NCI-H510A treated with DMSO at 0.1 percent for 48 hours (cell line): ENCODE measurements around the gene COL2A1.

Source experiments
- DNase-seq: peaks from one replicate; lab custom pipeline; 2025; lab: John Stamatoyannopoulos, UW

COL2A1 gene

GRCh38 chr12:48004053-48004941, at the start of gene COL2A1:
COL2A1 (minus strand) TSS chr12:48004476; CDS start chr12:48004321, 155 bp downstream.
- peak; percentile 58 for DNase-seq

- DNase-seq, result no peak
Measured at GRCh38 chr12:48053883-48054282, 49.6 kb upstream of the COL2A1 start.

GRCh38 chr12:48053122-48053521, 48.8 kb upstream of the COL2A1 start:
- no peak for DNase-seq

- no peak for DNase-seq
Measured at GRCh38 chr12:48051681-48052080, 47.4 kb upstream of the COL2A1 start.

GRCh38 chr12:48050174-48050573, 45.9 kb upstream of the COL2A1 start:
- no peak for DNase-seq

GRCh38 chr12:48045965-48046518, 41.8 kb upstream of the COL2A1 start:
- no peak for DNase-seq

GRCh38 chr12:48045061-48045846, 41.0 kb upstream of the COL2A1 start:
- DNase-seq, result no peak

GRCh38 chr12:48044396-48044795, 40.1 kb upstream of the COL2A1 start:
- DNase-seq, result no peak

GRCh38 chr12:48043771-48044170, 39.5 kb upstream of the COL2A1 start:
- no peak for DNase-seq

- DNase-seq, result no peak
Measured at GRCh38 chr12:48041591-48042423, 37.5 kb upstream of the COL2A1 start.

- no peak for DNase-seq
Measured at GRCh38 chr12:48040354-48040753, 36.1 kb upstream of the COL2A1 start.

GRCh38 chr12:48039151-48039550, 34.9 kb upstream of the COL2A1 start:
- DNase-seq, result no peak

GRCh38 chr12:48038085-48038484, 33.8 kb upstream of the COL2A1 start:
- DNase-seq, result no peak

GRCh38 chr12:48037267-48037915, 33.1 kb upstream of the COL2A1 start:
- DNase-seq, result no peak

- DNase-seq, result no peak
Measured at GRCh38 chr12:48036818-48037217, 32.5 kb upstream of the COL2A1 start.

GRCh38 chr12:48034835-48035805, 30.8 kb upstream of the COL2A1 start:
- DNase-seq, result no peak

- DNase-seq, result no peak
Measured at GRCh38 chr12:48033451-48033850, 29.2 kb upstream of the COL2A1 start.

- DNase-seq, result no peak
Measured at GRCh38 chr12:48032597-48032996, 28.3 kb upstream of the COL2A1 start.

- no peak for DNase-seq
Measured at GRCh38 chr12:48031135-48031960, 27.1 kb upstream of the COL2A1 start.
